GM12878 (cell line): ENCODE measurements around the gene ACER3. TPM values are rescaled to one million over a fixed set of nuclear protein-coding genes. Genes with fewer than 3 reads are reported as not detected.

Experiments used
- ATAC-seq: fragments of 200-7000 bp; cut with Tn5 transposase; 3 replicates; pipeline ENCODE4 v1.9.1; 2020; ENCODE audit warnings: mild to moderate bottlenecking, moderate library complexity
- BruUV-seq: library from RNA; stranded (reverse); fragments of 400-500 nt; replicated peaks from 2 replicates; lab custom pipeline; 2021; lab: Mats Ljungman, UMichigan
- CTCF ChIA-PET: fragments of 300-600 bp; sonication (Branson Sonifier 250); formaldehyde crosslinking; extraction: SDS; loops from one replicate; lab custom pipeline; 2021; ENCODE audit warnings: inconsistent platforms; lab: Yijun Ruan, JAX
- POLR2A ChIA-PET: fragments of 350-600 bp; formaldehyde crosslinking; extraction: SDS; loops from one replicate; lab custom pipeline; 2021; ENCODE audit warnings: inconsistent platforms; lab: Charles Lee
- RAD21 ChIA-PET: fragments of 300-600 bp; sonication (Branson Sonifier 250); formaldehyde crosslinking; loops from one replicate; lab custom pipeline; 2023; ENCODE audit warnings: antibody characterized with exemption; ENCODE audit not compliant: unreplicated experiment; lab: Charles Lee
- SMC1A ChIA-PET: fragments of 300-600 bp; sonication (Branson Sonifier 250); formaldehyde crosslinking; loops from one replicate; lab custom pipeline; 2023; ENCODE audit not compliant: unreplicated experiment, uncharacterized antibody; lab: Charles Lee
- DNase-seq: peaks from one replicate; pipeline ENCODE4 v3.0.0-alpha.2; 2011; ENCODE audit warnings: low read depth, low spot score
- FAIRE-seq: peaks from 3 replicates; lab custom pipeline; 2011; peaks lifted over from hg19 to GRCh38; lab: Jason Lieb, UNC
- H2AFZ ChIP-seq: 2 replicates; pipeline ENCODE4 v1.6.0; 2011; ENCODE audit warnings: low read depth, low read length, control low read depth; ENCODE audit not compliant: control insufficient read depth
- H3K27ac ChIP-seq: 2 replicates; pipeline ENCODE4 v1.5.1; 2011; ENCODE audit warnings: control low read depth; ENCODE audit not compliant: control insufficient read depth, insufficient read depth
- H3K27me3 ChIP-seq, 2 experiments: replicated peaks in 1 of 2; 2 replicates each; pipeline versions ENCODE4 v1.6.0 to v1.6.1; 2011; ENCODE audit warnings: low read length in 1 of 2; ENCODE audit not compliant: control insufficient read depth in 2 of 2, insufficient read depth in 2 of 2
- H3K36me3 ChIP-seq, 2 experiments: 2 replicates each; pipeline ENCODE4 v1.5.1; 2011; ENCODE audit warnings: low read length in 1 of 2; ENCODE audit not compliant: control insufficient read depth in 2 of 2, insufficient read depth in 2 of 2
- H3K4me1 ChIP-seq: 2 replicates; pipeline ENCODE4 v1.6.1; 2011; ENCODE audit warnings: mild to moderate bottlenecking, low read length, moderate library complexity, mixed read lengths; ENCODE audit not compliant: control insufficient read depth, insufficient read depth
- H3K4me2 ChIP-seq: 2 replicates; pipeline ENCODE4 v1.6.0; 2011; ENCODE audit warnings: control low read depth; ENCODE audit not compliant: control insufficient read depth, insufficient read depth
- H3K4me3 ChIP-seq: fragments of 200-600 bp; sonication (generic); 2 replicates; pipeline ENCODE4 v1.5.1; 2016
- H3K79me2 ChIP-seq: 2 replicates; pipeline ENCODE4 v1.6.0; 2011; ENCODE audit warnings: low read length; ENCODE audit not compliant: control insufficient read depth, insufficient read depth
- H3K9ac ChIP-seq: 2 replicates; pipeline ENCODE4 v1.8.0; 2011; ENCODE audit warnings: low read length, control low read depth, mixed read lengths; ENCODE audit not compliant: control insufficient read depth, insufficient read depth
- H3K9me3 ChIP-seq: replicated peaks from 3 replicates; pipeline ENCODE4 v1.5.1; 2011; ENCODE audit warnings: mild to moderate bottlenecking, low read length; ENCODE audit not compliant: control insufficient read depth, insufficient read depth
- H4K20me1 ChIP-seq: 2 replicates; pipeline ENCODE4 v1.6.0; 2011; ENCODE audit not compliant: control insufficient read depth, insufficient read depth
- EGR1 ChIP-seq, 2 experiments: IDR thresholded peaks; 1 replicate in 1 of 2; 2 replicates in 1 of 2; pipeline ENCODE4 v1.6.1; 2011 to 2012; ENCODE audit warnings: low read depth in 2 of 2, low read length in 2 of 2, borderline replicate concordance in 1 of 2, mild to moderate bottlenecking in 1 of 2, moderate library complexity in 1 of 2
- ESRRA ChIP-seq: IDR thresholded peaks from 2 replicates; pipeline ENCODE4 v1.6.1; 2012; ENCODE audit warnings: mild to moderate bottlenecking, low read length, improper control_type of control experiment
- FOS ChIP-seq: IDR thresholded peaks from 3 replicates; pipeline ENCODE4 v1.6.1; 2011; ENCODE audit warnings: borderline replicate concordance; ENCODE audit not compliant: insufficient read length; ENCODE audit errors: extremely low read depth
- FOXM1 ChIP-seq: IDR thresholded peaks from 2 replicates; pipeline ENCODE4 v1.6.1; 2012; ENCODE audit warnings: low read depth, mild to moderate bottlenecking, inconsistent platforms, low read length, moderate library complexity
- HCFC1 ChIP-seq: fragments of 150-350 bp; IDR thresholded peaks from 2 replicates; pipeline ENCODE4 v1.6.1; 2014; ENCODE audit warnings: low read length
- HDGF ChIP-seq: fragments of 450-650 bp; IDR thresholded peaks from 2 replicates; pipeline ENCODE4 v1.6.1; 2016; ENCODE audit warnings: antibody characterized with exemption
- IRF5 ChIP-seq: fragments of 450-650 bp; IDR thresholded peaks from 2 replicates; pipeline ENCODE4 v1.6.1; 2017; ENCODE audit warnings: borderline replicate concordance
- JUNB ChIP-seq: IDR thresholded peaks from 2 replicates; pipeline ENCODE4 v1.6.1; 2016; ENCODE audit warnings: antibody characterized with exemption, mild to moderate bottlenecking
- LARP7 ChIP-seq: fragments of 450-650 bp; IDR thresholded peaks from 2 replicates; pipeline ENCODE4 v1.6.1; 2017; ENCODE audit warnings: mild to moderate bottlenecking
- MXI1 ChIP-seq: fragments of 150-350 bp; IDR thresholded peaks from 2 replicates; pipeline ENCODE4 v1.6.1; 2011; ENCODE audit warnings: low read depth, mild to moderate bottlenecking, inconsistent platforms, low read length, improper control_type of control experiment
- PAX5 ChIP-seq: IDR thresholded peaks from 2 replicates; pipeline ENCODE4 v1.6.1; 2011; ENCODE audit warnings: low read depth, low read length, borderline replicate concordance
- RAD51 ChIP-seq: fragments of 450-650 bp; IDR thresholded peaks from 2 replicates; pipeline ENCODE4 v1.6.1; 2016; ENCODE audit warnings: moderate library complexity, mild to moderate bottlenecking, inconsistent platforms
- SPI1 ChIP-seq: IDR thresholded peaks from 2 replicates; pipeline ENCODE4 v1.6.1; 2011; ENCODE audit warnings: low read depth, mild to moderate bottlenecking, low read length, moderate library complexity, borderline replicate concordance; ENCODE audit not compliant: insufficient read depth
- WGBS: methylation state at CpG from one replicate; pipeline ENCODE4 v1.1.6; 2016; ENCODE audit warnings: low lambda C conversion rate; ENCODE audit not compliant: insufficient replicate concordance, insufficient coverage; ENCODE audit errors: missing lambda C conversion rate; 5-methylcytosine and 5-hydroxymethylcytosine counted together
- in situ Hi-C: fragments of 300-500 bp; cut with MboI; formaldehyde crosslinking; loops from 9 replicates; pipeline ENCODE4 v1.14.3; 2018; ENCODE audit warnings: mixed read lengths
- intact Hi-C: fragments of 100-400 bp; cut with micrococcal nuclease; formaldehyde crosslinking; loops from one replicate; pipeline ENCODE4 v1.14.2; 2022; ENCODE audit not compliant: unreplicated experiment
- polyA plus RNA-seq, 11 experiments: library from polyadenylated mRNA; depleted of rRNA in 4 of 11; unstranded in 6 of 11; stranded (reverse) in 5 of 11; fragments of >200 nt; fragmentation: Nextera tagmentation in 4 of 11; fragmentation: Illumina TruSeq in 1 of 11; extraction: Ambion mirVana in 4 of 11; extraction: Trizol in 1 of 11; gene quantifications; 1 replicate in 1 of 11; 2 replicates in 10 of 11; pipeline versions ENCODE4 v1.2.1 to v1.2.3, GENCODE V29; 2011 to 2016; ENCODE audit warnings: inconsistent platforms in 2 of 11, missing spikeins in 2 of 11, low read depth in 1 of 11
- total RNA-seq, 4 experiments: library from RNA; depleted of rRNA in 3 of 4; stranded (reverse); fragments of >200 nt in 3 of 4; fragmentation: Illumina TruSeq in 1 of 4; extraction: Trizol in 1 of 4; gene quantifications; 2 replicates each; pipeline versions ENCODE4 v1.2.1 to v1.2.3, GENCODE V29; 2013 to 2021
- TF ChIP-seq, protein P1 (sequence below), 3 experiments: IDR thresholded peaks in 2 of 3; conservative IDR thresholded peaks in 1 of 3; 2 replicates each; pipeline ENCODE4 v1.5.1; 2011; ENCODE audit warnings: low read depth in 3 of 3, low read length in 3 of 3, mild to moderate bottlenecking in 3 of 3, control low read depth in 2 of 3, moderate library complexity in 2 of 3, inconsistent platforms in 1 of 3, mixed read lengths in 1 of 3; ENCODE audit not compliant: control insufficient read depth in 2 of 3, insufficient read depth in 1 of 3; ENCODE audit errors: extremely low read depth in 1 of 3
- TF ChIP-seq, protein P2 (sequence below): fragments of 450-650 bp; IDR thresholded peaks from 2 replicates; pipeline ENCODE4 v1.6.1; 2016; ENCODE audit warnings: mild to moderate bottlenecking, moderate library complexity, borderline replicate concordance

The ACER3 gene
- total and polyA plus RNA-seq, 10 of the 15 experiments (the other 5 are each of a cell fraction or from before 2014, with no cell fraction given), result 2.8 to 17.4 (median 10.3) TPM

- POLR2A ChIA-PET, result no interaction called here
- Histone ChIP-seq H3K27ac (no peak overlapping the region), H3K4me2 (no peak overlapping the region), H3K79me2 (no peaks in the 10 kb centered on the region), H3K9me3 (no peaks in the 10 kb centered on the region), H2AFZ (no peak overlapping the region), H3K4me1 (no peaks in the 10 kb centered on the region), H3K27me3 (no peaks in the 10 kb centered on the region), H3K36me3 (no peaks in the 10 kb centered on the region), H4K20me1 (no peaks in the 10 kb centered on the region), H3K4me3 (no peak overlapping the region), H3K9ac (no peak overlapping the region)
- WGBS, result 25% methylated on average over 2 of the region's 2 CpGs
- ATAC-seq (no peak), FAIRE-seq (no peak), DNase-seq (no peak)
- intact Hi-C loops, result no loop called here
- SMC1A ChIA-PET, result interaction anchor here (1.3 to 1.8 kb wide), 2 partner anchors 11 to 26 kb away, joined by 3 to 4 read pairs; no protein-coding TSS in a partner anchor
- RAD21 ChIA-PET, result interaction anchor here (1.0 kb wide), 1 partner anchor 199 kb away, joined by 4 read pairs; no protein-coding TSS in a partner anchor
- TF ChIP-seq IRF5 (no peak), LARP7 (no peak), RAD51 (no peak), HDGF (no peak), JUNB (no peak), EGR1 (IDR thresholded peaks at IDR 0.05; ENCODE audit: borderline replicate concordance in 1 of 2, low read depth in 2 of 2, low read length in 2 of 2) (no peak), HCFC1 (no peak), PAX5 (no peak), MXI1 (no peak), FOS (no peak), SPI1 (no peak), FOXM1 (no peak), ESRRA (no peak)
- TF ChIP-seq, protein P1, sequence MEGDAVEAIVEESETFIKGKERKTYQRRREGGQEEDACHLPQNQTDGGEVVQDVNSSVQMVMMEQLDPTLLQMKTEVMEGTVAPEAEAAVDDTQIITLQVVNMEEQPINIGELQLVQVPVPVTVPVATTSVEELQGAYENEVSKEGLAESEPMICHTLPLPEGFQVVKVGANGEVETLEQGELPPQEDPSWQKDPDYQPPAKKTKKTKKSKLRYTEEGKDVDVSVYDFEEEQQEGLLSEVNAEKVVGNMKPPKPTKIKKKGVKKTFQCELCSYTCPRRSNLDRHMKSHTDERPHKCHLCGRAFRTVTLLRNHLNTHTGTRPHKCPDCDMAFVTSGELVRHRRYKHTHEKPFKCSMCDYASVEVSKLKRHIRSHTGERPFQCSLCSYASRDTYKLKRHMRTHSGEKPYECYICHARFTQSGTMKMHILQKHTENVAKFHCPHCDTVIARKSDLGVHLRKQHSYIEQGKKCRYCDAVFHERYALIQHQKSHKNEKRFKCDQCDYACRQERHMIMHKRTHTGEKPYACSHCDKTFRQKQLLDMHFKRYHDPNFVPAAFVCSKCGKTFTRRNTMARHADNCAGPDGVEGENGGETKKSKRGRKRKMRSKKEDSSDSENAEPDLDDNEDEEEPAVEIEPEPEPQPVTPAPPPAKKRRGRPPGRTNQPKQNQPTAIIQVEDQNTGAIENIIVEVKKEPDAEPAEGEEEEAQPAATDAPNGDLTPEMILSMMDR (IDR thresholded peaks at IDR 0.05 in 2 of 3, conservative IDR thresholded peaks at IDR 0.05 in 1 of 3; ENCODE audit: control insufficient read depth in 2 of 3, extremely low read depth in 1 of 3, insufficient read depth in 1 of 3, low read depth in 3 of 3, low read length in 3 of 3), result no peak
- TF ChIP-seq, protein P2, sequence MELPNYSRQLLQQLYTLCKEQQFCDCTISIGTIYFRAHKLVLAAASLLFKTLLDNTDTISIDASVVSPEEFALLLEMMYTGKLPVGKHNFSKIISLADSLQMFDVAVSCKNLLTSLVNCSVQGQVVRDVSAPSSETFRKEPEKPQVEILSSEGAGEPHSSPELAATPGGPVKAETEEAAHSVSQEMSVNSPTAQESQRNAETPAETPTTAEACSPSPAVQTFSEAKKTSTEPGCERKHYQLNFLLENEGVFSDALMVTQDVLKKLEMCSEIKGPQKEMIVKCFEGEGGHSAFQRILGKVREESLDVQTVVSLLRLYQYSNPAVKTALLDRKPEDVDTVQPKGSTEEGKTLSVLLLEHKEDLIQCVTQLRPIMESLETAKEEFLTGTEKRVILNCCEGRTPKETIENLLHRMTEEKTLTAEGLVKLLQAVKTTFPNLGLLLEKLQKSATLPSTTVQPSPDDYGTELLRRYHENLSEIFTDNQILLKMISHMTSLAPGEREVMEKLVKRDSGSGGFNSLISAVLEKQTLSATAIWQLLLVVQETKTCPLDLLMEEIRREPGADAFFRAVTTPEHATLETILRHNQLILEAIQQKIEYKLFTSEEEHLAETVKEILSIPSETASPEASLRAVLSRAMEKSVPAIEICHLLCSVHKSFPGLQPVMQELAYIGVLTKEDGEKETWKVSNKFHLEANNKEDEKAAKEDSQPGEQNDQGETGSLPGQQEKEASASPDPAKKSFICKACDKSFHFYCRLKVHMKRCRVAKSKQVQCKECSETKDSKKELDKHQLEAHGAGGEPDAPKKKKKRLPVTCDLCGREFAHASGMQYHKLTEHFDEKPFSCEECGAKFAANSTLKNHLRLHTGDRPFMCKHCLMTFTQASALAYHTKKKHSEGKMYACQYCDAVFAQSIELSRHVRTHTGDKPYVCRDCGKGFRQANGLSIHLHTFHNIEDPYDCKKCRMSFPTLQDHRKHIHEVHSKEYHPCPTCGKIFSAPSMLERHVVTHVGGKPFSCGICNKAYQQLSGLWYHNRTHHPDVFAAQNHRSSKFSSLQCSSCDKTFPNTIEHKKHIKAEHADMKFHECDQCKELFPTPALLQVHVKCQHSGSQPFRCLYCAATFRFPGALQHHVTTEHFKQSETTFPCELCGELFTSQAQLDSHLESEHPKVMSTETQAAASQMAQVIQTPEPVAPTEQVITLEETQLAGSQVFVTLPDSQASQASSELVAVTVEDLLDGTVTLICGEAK, result no peak
- CTCF ChIA-PET, result interaction anchor here (1.2 to 3.3 kb wide), 2 partner anchors 13 to 27 kb away, joined by 3 to 19 read pairs; no protein-coding TSS in a partner anchor
- no TSS peak for BruUV-seq
- in situ Hi-C loops, result no loop called here
Measured at GRCh38 chr11:76891793-76892192, 31.1 kb downstream of the ACER3 start.
